Kidney epithelial cell (primary cell): ENCODE results near the gene OMA1. TPM values are rescaled to one million over a fixed set of nuclear protein-coding genes. Genes with fewer than 3 reads are reported as not detected.

Experiments used
- DNase-seq: peaks from one replicate; pipeline ENCODE4 v3.0.0-alpha.2; 2010; ENCODE audit warnings: low read depth
- H3K27me3 ChIP-seq: 2 replicates; pipeline ENCODE4 v1.6.0; 2011; ENCODE audit warnings: low read length; ENCODE audit not compliant: control insufficient read depth, insufficient read depth
- H3K36me3 ChIP-seq: 2 replicates; pipeline ENCODE4 v1.5.1; 2011; ENCODE audit warnings: low read length; ENCODE audit not compliant: control insufficient read depth, insufficient read depth
- H3K4me3 ChIP-seq: 2 replicates; pipeline ENCODE4 v1.5.1; 2011; ENCODE audit warnings: low read depth, mild to moderate bottlenecking, control low read depth, low read length
- total RNA-seq: library from RNA; depleted of rRNA; stranded (reverse); fragments of >200 nt; gene quantifications from 2 replicates; pipeline ENCODE4 v1.2.3, GENCODE V29; 2015
- TF ChIP-seq, protein P1 (sequence below): IDR thresholded peaks from 2 replicates; pipeline ENCODE4 v1.5.1; 2011; ENCODE audit warnings: mild to moderate bottlenecking, moderate library complexity, low read length, control low read depth, inconsistent platforms; ENCODE audit not compliant: insufficient read depth, poor library complexity, severe bottlenecking

Gene OMA1
- total RNA-seq, 1 donor from 2014 or later: 10.2 TPM

DNA sequence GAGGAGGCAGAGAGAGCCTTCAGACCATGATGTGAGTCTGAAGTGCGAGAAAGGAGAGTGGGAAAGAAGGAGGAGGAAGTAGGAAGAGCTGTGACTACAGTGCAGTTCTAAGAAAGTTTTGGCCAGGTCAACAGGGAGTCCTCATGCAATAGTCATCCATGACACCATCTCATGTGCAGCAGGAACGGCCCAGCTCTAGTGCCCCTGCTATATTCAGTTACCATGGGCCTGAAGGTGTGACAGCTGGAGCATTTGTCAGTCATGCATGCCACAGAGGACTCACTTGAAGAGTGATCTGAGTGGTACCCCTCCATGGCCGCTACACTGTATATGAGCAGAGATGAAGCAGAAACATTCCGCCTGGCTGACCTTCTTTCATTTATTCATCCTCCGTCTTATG lies 77.9 kb downstream of the OMA1 start:
- no peaks in the 10 kb centered on the region for H3K27me3 ChIP-seq
- H3K4me3 ChIP-seq: no peak overlapping the region
- no peak for DNase-seq
- TF ChIP-seq, protein P1, sequence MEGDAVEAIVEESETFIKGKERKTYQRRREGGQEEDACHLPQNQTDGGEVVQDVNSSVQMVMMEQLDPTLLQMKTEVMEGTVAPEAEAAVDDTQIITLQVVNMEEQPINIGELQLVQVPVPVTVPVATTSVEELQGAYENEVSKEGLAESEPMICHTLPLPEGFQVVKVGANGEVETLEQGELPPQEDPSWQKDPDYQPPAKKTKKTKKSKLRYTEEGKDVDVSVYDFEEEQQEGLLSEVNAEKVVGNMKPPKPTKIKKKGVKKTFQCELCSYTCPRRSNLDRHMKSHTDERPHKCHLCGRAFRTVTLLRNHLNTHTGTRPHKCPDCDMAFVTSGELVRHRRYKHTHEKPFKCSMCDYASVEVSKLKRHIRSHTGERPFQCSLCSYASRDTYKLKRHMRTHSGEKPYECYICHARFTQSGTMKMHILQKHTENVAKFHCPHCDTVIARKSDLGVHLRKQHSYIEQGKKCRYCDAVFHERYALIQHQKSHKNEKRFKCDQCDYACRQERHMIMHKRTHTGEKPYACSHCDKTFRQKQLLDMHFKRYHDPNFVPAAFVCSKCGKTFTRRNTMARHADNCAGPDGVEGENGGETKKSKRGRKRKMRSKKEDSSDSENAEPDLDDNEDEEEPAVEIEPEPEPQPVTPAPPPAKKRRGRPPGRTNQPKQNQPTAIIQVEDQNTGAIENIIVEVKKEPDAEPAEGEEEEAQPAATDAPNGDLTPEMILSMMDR: no peak
- H3K36me3 ChIP-seq: no peaks in the 10 kb centered on the region

DNA sequence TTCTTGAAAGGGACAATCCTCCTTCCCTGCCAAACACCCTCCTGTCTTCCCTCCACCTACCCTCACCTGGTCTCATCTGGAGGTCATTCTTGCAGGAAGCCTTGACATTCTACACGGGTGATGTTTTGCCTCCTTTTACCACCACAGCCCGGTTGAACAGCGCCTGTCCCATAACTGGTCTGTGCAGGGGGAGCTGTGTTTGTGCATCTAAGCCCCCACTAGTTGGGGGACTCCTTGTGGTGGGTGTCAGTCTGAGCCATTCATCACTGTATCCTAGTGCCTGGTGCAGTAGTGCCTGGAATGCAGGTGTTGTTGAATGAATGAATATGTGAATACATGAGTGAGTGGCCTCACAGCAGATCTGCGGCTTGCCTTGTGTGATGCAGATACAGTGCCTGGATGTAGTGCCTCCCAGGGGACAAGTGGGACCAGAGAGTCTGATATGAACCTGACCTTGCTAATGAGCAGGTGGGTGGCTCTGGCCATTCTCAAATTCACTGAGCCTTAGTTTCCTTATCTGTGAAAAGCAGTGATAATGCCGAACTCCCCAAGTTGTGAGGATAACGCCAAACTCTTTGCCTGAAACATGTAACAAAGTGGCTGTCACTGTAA lies 79.8 kb downstream of the OMA1 start:
- Histone ChIP-seq H3K36me3 (no peaks in the 10 kb centered on the region), H3K27me3 (no peaks in the 10 kb centered on the region), H3K4me3 (no peak overlapping the region)
- DNase-seq: no peak
- TF ChIP-seq, protein P1: no peak

DNA sequence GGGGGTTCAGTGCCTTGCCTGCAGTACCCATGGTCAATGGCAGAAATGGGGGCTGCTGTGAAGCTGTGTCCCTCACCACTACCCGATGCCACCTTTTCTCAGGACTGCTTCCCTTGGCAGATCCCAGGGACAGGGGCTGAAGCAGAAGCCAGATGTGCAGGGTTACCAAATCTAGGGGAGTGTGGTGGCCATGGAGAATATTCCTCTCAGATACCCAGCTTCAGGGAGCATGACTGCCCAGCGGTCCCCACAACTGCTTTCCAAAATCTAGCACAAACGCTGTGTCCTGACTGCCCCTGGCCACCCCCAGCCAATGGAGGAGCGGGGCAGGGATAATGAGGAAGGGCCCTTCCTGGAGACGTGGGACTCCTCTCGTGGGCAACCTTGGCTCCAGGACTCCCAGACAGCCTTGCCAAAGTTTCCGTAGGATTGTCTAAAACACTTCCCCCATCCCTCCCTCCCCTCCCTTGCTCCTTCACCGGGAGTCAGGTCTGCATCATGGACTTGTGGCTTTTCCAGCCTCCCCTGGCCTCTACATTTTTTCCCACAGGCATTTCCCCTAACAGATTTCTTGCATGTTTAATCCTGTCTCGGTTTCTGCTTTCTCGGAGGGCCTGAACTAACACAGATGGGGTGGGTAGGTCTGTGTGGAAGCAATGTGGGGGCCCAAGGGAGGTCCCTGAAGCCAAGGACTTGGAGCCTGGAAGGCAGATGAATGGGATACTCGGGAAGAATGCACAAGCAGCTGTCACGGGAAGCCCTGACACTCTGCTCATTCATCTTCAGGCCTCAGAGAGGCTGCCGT lies 80.5 kb downstream of the OMA1 start:
- Histone ChIP-seq H3K27me3 (no peaks in the 10 kb centered on the region), H3K36me3 (no peaks in the 10 kb centered on the region), H3K4me3 (no peak overlapping the region)
- TF ChIP-seq, protein P1: no peak
- DNase-seq: no peak

GRCh38 chr1:58465176-58465575 lies 81.3 kb downstream of the OMA1 start:
- no peaks in the 10 kb centered on the region for H3K36me3 ChIP-seq
- TF ChIP-seq, protein P1: no peak
- no peak for DNase-seq
- no peaks in the 10 kb centered on the region for H3K27me3 ChIP-seq
- H3K4me3 ChIP-seq: no peak overlapping the region

DNA sequence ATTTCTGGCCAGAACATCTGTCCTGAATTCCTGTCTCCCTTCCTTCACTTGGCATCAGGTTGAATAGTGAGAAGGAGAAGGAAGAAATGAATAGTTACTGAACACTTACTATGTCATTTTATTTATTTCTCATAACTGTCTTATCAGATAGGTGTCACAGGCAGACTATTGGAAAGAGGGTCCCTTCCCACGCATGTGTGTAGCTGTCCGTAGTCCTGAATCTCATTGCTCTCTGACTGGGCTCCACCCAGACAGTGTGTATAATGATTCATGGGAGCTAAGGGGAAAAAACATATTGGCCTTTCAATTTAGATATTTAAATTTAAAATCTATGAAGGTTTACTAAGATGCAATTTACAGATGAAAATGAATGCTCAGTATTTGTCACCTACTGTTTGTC lies 86.1 kb downstream of the OMA1 start:
- no peak for DNase-seq
- Histone ChIP-seq H3K4me3 (no peak overlapping the region), H3K27me3 (no peaks in the 10 kb centered on the region), H3K36me3 (no peaks in the 10 kb centered on the region)
- TF ChIP-seq, protein P1: no peak

DNA sequence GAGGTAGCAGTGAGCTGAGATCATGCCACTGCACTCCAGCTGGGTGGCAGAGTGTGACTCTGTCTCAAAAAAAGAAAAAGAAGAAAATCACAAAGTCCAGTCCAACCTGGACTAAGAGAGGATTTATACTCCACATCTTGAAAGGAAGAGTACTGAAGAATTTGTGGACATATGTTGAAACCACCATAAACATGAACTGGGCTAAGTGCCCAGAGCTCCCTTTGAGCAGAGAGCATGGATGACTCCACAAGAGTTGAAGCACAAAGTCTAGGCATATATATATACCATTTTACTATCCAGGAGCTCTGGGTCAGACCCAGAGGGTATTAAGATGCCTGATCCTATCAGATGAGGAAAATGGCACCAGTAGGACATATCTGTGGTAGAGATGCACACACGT lies 86.6 kb downstream of the OMA1 start:
- Histone ChIP-seq H3K4me3 (no peak overlapping the region), H3K36me3 (no peaks in the 10 kb centered on the region), H3K27me3 (no peaks in the 10 kb centered on the region)
- TF ChIP-seq, protein P1: no peak
- no peak for DNase-seq
